K562 (cell line): Measurements from ENCODE around the gene APLP1. TPM values are rescaled to one million over a fixed set of nuclear protein-coding genes. Genes with fewer than 3 reads are reported as not detected.

Source experiments
- ARID3A ChIP-seq: IDR thresholded peaks from 2 replicates; pipeline ENCODE4 v1.6.1; 2012; ENCODE audit warnings: low read depth, low read length, improper control_type of control experiment, borderline replicate concordance
- CBFA2T3 ChIP-seq: fragments of 450-650 bp; IDR thresholded peaks from 2 replicates; pipeline ENCODE4 v1.6.1; 2017
- CBX3 ChIP-seq, 2 experiments: IDR thresholded peaks; 1 replicate in 1 of 2; 2 replicates in 1 of 2; pipeline ENCODE4 v1.6.1; 2012; ENCODE audit warnings: inconsistent platforms in 2 of 2, low read length in 2 of 2, borderline replicate concordance in 1 of 2, control low read depth in 1 of 2
- CREB1 ChIP-seq, 2 experiments: sonication (generic) in 1 of 2; formaldehyde crosslinking in 1 of 2; IDR thresholded peaks; 2 replicates each; pipeline versions ENCODE4 v1.6.1 to v1.8.0; 2012 to 2022; ENCODE audit warnings: inconsistent platforms in 1 of 2, mild to moderate bottlenecking in 1 of 2, missing genetic modification reagents in 1 of 2, moderate library complexity in 1 of 2
- CREM ChIP-seq: IDR thresholded peaks from 2 replicates; pipeline ENCODE4 v1.6.1; 2014; ENCODE audit warnings: antibody characterized with exemption, low read depth
- E2F5 ChIP-seq: sonication (generic); formaldehyde crosslinking; IDR thresholded peaks from 2 replicates; pipeline ENCODE4 v1.8.0; 2022; ENCODE audit warnings: mild to moderate bottlenecking, missing genetic modification reagents
- EZH2 ChIP-seq: IDR thresholded peaks from 2 replicates; pipeline ENCODE4 v1.6.1; 2012; ENCODE audit warnings: low read depth, mild to moderate bottlenecking, inconsistent platforms, low read length, borderline replicate concordance
- FOSL1 ChIP-seq: fragments of 200-800 bp; sonication (Bioruptor generic); conservative IDR thresholded peaks from 2 replicates; pipeline ENCODE4 v1.6.1; 2016; ENCODE audit warnings: missing genetic modification characterization, missing compliant biosample characterization
- GATA2 ChIP-seq: sonication (generic); formaldehyde crosslinking; IDR thresholded peaks from 2 replicates; pipeline ENCODE4 v1.4.0; 2020; ENCODE audit warnings: mild to moderate bottlenecking, missing genetic modification reagents
- HLTF ChIP-seq: fragments of 450-650 bp; IDR thresholded peaks from 2 replicates; pipeline ENCODE4 v1.6.1; 2016
- KDM1A ChIP-seq, 2 experiments: fragments of 450-650 bp; IDR thresholded peaks; 2 replicates each; pipeline ENCODE4 v1.6.1; 2016; ENCODE audit warnings: mild to moderate bottlenecking in 2 of 2
- KDM2B ChIP-seq: fragments of 250-450 bp; sonication (Bioruptor Pico); IDR thresholded peaks from 2 replicates; pipeline ENCODE4 v1.8.0; 2021; ENCODE audit warnings: mild to moderate bottlenecking, moderate library complexity
- L3MBTL2 ChIP-seq: fragments of 450-650 bp; IDR thresholded peaks from 2 replicates; pipeline ENCODE4 v1.6.1; 2016; ENCODE audit warnings: mild to moderate bottlenecking, moderate library complexity
- LEF1 ChIP-seq: fragments of 450-650 bp; IDR thresholded peaks from 2 replicates; pipeline ENCODE4 v1.6.1; 2016; ENCODE audit warnings: mild to moderate bottlenecking
- MECOM ChIP-seq: fragments of 250-450 bp; sonication (Bioruptor Pico); IDR thresholded peaks from 2 replicates; pipeline ENCODE4 v1.8.0; 2022; ENCODE audit warnings: inconsistent platforms
- POLR2A ChIP-seq: fragments of 450-650 bp; conservative IDR thresholded peaks from 2 replicates; pipeline ENCODE4 v1.6.1; 2016
- SAFB ChIP-seq: fragments of 200-400 bp; formaldehyde crosslinking; IDR thresholded peaks from 2 replicates; pipeline ENCODE4 v1.6.1; 2017; ENCODE audit warnings: low read depth, low read length, borderline replicate concordance
- SAFB2 ChIP-seq: fragments of 200-400 bp; formaldehyde crosslinking; IDR thresholded peaks from 2 replicates; pipeline ENCODE4 v1.6.1; 2018; ENCODE audit warnings: borderline replicate concordance, low read length, low read depth, moderate library complexity; ENCODE audit not compliant: severe bottlenecking
- SAP30 ChIP-seq: fragments of 200-600 bp; sonication (generic); IDR thresholded peaks from 2 replicates; pipeline ENCODE4 v1.6.1; 2012; ENCODE audit warnings: borderline replicate concordance, low read depth, mild to moderate bottlenecking, moderate library complexity, low read length, control low read depth, inconsistent platforms; ENCODE audit not compliant: insufficient read depth, poor library complexity, severe bottlenecking
- SIN3A ChIP-seq, 2 experiments: fragments of 150-350 bp in 1 of 2; IDR thresholded peaks; 2 replicates each; pipeline ENCODE4 v1.6.1; 2011 to 2016; ENCODE audit warnings: borderline replicate concordance in 2 of 2, low read depth in 2 of 2, low read length in 2 of 2, mild to moderate bottlenecking in 2 of 2, moderate library complexity in 2 of 2; ENCODE audit not compliant: control insufficient read depth in 1 of 2
- SNIP1 ChIP-seq: fragments of 450-650 bp; IDR thresholded peaks from 2 replicates; pipeline ENCODE4 v1.7.1; 2017; ENCODE audit warnings: low read depth, mild to moderate bottlenecking
- SPI1 ChIP-seq: IDR thresholded peaks from 2 replicates; pipeline ENCODE4 v1.6.1; 2011; ENCODE audit warnings: low read depth, low read length, control low read depth, borderline replicate concordance
- TEAD1 ChIP-seq, 2 experiments: fragments of 450-650 bp in 1 of 2; sonication (generic) in 1 of 2; formaldehyde crosslinking; IDR thresholded peaks; 2 replicates each; pipeline versions ENCODE4 v1.4.0 to v1.8.0; 2020 to 2022; ENCODE audit warnings: mild to moderate bottlenecking in 2 of 2, missing genetic modification reagents in 1 of 2
- THRAP3 ChIP-seq: fragments of 450-650 bp; IDR thresholded peaks from 2 replicates; pipeline ENCODE4 v1.6.1; 2016; ENCODE audit warnings: mild to moderate bottlenecking, inconsistent platforms, borderline replicate concordance
- USF1 ChIP-seq: sonication (generic); formaldehyde crosslinking; IDR thresholded peaks from 2 replicates; pipeline ENCODE4 v1.9.0; 2022; ENCODE audit warnings: mild to moderate bottlenecking, missing genetic modification reagents
- ZNF232 ChIP-seq: sonication (generic); formaldehyde crosslinking; IDR thresholded peaks from 2 replicates; pipeline ENCODE4 v1.8.0; 2022; ENCODE audit warnings: mild to moderate bottlenecking, missing genetic modification reagents
- ZNF586 ChIP-seq: fragments of 450-650 bp; formaldehyde crosslinking; conservative IDR thresholded peaks from 2 replicates; pipeline ENCODE4 v1.4.0; 2020; ENCODE audit warnings: mild to moderate bottlenecking, moderate library complexity
- polyA plus RNA-seq, 8 experiments: library from polyadenylated mRNA; depleted of rRNA in 4 of 8; stranded (reverse) in 5 of 8; unstranded in 3 of 8; fragments of >200 nt; fragmentation: Nextera tagmentation in 2 of 8; fragmentation: Illumina TruSeq in 1 of 8; extraction: Ambion mirVana in 2 of 8; extraction: Trizol in 1 of 8; gene quantifications; 2 replicates each; pipeline versions ENCODE4 v1.2.1 to v1.2.3, GENCODE V29; 2011 to 2014; ENCODE audit warnings: inconsistent platforms in 1 of 8, missing spikeins in 1 of 8
- total RNA-seq, 7 experiments: library from RNA; depleted of rRNA in 6 of 7; stranded (reverse); fragments of >200 nt in 6 of 7; fragmentation: Illumina TruSeq in 2 of 7; extraction: Trizol in 2 of 7; gene quantifications; 2 replicates each; pipeline versions ENCODE4 v1.2.1 to v1.2.3, GENCODE V29; 2011 to 2021; ENCODE audit warnings: low replicate concordance in 1 of 7

The APLP1 gene
- total and polyA plus RNA-seq, 9 of the 15 experiments (the other 6 are each of a cell fraction or from before 2014, with no cell fraction given) = 0.69 to 9.9 (median 4.7) TPM

GRCh38 chr19:35908973-35909683, 40.8 kb downstream of the APLP1 start (continued):
- TF ChIP-seq CREB1 (IDR thresholded peaks at IDR 0.05) = peak; percentile 35; the same call in 1 of the 2 replicates
- peak; percentile 69; the same call in 1 of the 2 replicates for TF ChIP-seq CREB1 (CRISPR knock-in tag; IDR thresholded peaks at IDR 0.05)
- TF ChIP-seq MECOM (CRISPR knock-in tag) = no peak
- TF ChIP-seq CREM = peak; percentile 94
- TF ChIP-seq CBX3 (IDR thresholded peaks at IDR 0.05; ENCODE audit: borderline replicate concordance in 1 of 2, low read length in 2 of 2) = no peak
- no peak for TF ChIP-seq HLTF
- peak; percentile 35 to 53; a peak in 2 of 4 replicates for TF ChIP-seq SIN3A (IDR thresholded peaks at IDR 0.05; ENCODE audit: borderline replicate concordance in 2 of 2, control insufficient read depth in 1 of 2, low read depth in 2 of 2, low read length in 2 of 2)
- peak in 1 of 2 experiments; percentile 44; a peak in 1 of 4 replicates for TF ChIP-seq TEAD1 (CRISPR knock-in tag; IDR thresholded peaks at IDR 0.05)
- no peak for TF ChIP-seq SAP30
- TF ChIP-seq CBFA2T3 = peak; percentile 21; the same call in 1 of the 2 replicates
- no peak for TF ChIP-seq ZNF232 (CRISPR knock-in tag)
- no peak for TF ChIP-seq GATA2 (CRISPR knock-in tag)
- no peak for TF ChIP-seq EZH2
- no peak for TF ChIP-seq E2F5 (CRISPR knock-in tag)
- no peak for TF ChIP-seq ZNF586
- TF ChIP-seq KDM1A (IDR thresholded peaks at IDR 0.05) = peak; percentile 89 to 92
- peak; percentile 82; the same call in 1 of the 2 replicates for TF ChIP-seq LEF1
- TF ChIP-seq SNIP1 = no peak
- no peak for TF ChIP-seq ARID3A
- 0 out of 2 replicates have a peak, but pooled peaks have one; percentile 35 for TF ChIP-seq USF1 (CRISPR knock-in tag)
- 0 out of 2 replicates have a peak, but pooled peaks have one; percentile 44 for TF ChIP-seq THRAP3
- no peak for TF ChIP-seq SAFB
- no peak for TF ChIP-seq SAFB2
- no peak for TF ChIP-seq KDM2B
- peak; percentile 44; the same call in 1 of the 2 replicates for TF ChIP-seq L3MBTL2
- TF ChIP-seq POLR2A = no peak
- TF ChIP-seq FOSL1 (tag) = no peak
- TF ChIP-seq SPI1 = peak; percentile 96
